Dendritic cell treated with granulocyte-macrophage colony-stimulating factor and Interleukin-4, amounts not matched to agents 40 ng/mL and 50 ng/mL, for 4 days (primary cell): ENCODE results near the gene SMARCC2.
"Not testable (repeated sequence)": the region's sequence is repeated elsewhere in the genome, so short reads cannot be mapped to it uniquely, and the experiment has no call there.

Experiments
- H3K27ac Mint-ChIP-seq: one replicate; pipeline ENCODE4 v1.8.0; 2022; ENCODE audit warnings: mild to moderate bottlenecking, mixed read lengths
- H3K27me3 Mint-ChIP-seq: one replicate; pipeline ENCODE4 v1.8.0; 2022; ENCODE audit warnings: mild to moderate bottlenecking, mixed read lengths
- H3K36me3 Mint-ChIP-seq: one replicate; pipeline ENCODE4 v1.8.0; 2022; ENCODE audit warnings: low read depth, mixed read lengths
- H3K4me1 Mint-ChIP-seq: one replicate; pipeline ENCODE4 v1.8.0; 2022; ENCODE audit warnings: low read depth, mixed read lengths
- H3K4me3 Mint-ChIP-seq: one replicate; pipeline ENCODE4 v1.8.0; 2022; ENCODE audit warnings: mild to moderate bottlenecking, moderate library complexity, mixed read lengths
- H3K9me3 Mint-ChIP-seq: one replicate; pipeline ENCODE4 v1.8.0; 2022; ENCODE audit warnings: mixed read lengths
- intact Hi-C: fragments of 100-400 bp; cut with micrococcal nuclease; formaldehyde crosslinking; loops from one replicate; pipeline ENCODE4 v1.15.0; 2022

The SMARCC2 gene

GRCh38 chr12:56198836-56199235 lies 9.6 kb upstream of the SMARCC2 start:
- Mint-ChIP-seq H3K9me3 (no peaks in the 10 kb centered on the region), H3K4me1 (no peaks in the 10 kb centered on the region), H3K4me3 (no peak overlapping the region), H3K36me3 (no peaks in the 10 kb centered on the region), H3K27me3 (no peaks in the 10 kb centered on the region), H3K27ac (no peak overlapping the region)
- intact Hi-C loops = no loop called here

- Mint-ChIP-seq H3K4me1 (peaks cover 6% of the 10 kb centered on the region), H3K9me3 (no peaks in the 10 kb centered on the region), H3K36me3 (no peaks in the 10 kb centered on the region), H3K27ac (no peak overlapping the region), H3K4me3 (no peak overlapping the region), H3K27me3 (no peaks in the 10 kb centered on the region)
- intact Hi-C loops = no loop called here
These were observed 8.8 kb upstream of the SMARCC2 start for GRCh38 chr12:56197921-56198635.

- H3K4me3 Mint-ChIP-seq, H3K36me3 Mint-ChIP-seq, H3K27ac Mint-ChIP-seq, H3K9me3 Mint-ChIP-seq, H3K4me1 Mint-ChIP-seq, intact Hi-C loops, H3K27me3 Mint-ChIP-seq: not testable (repeated sequence)
These were observed 7.7 kb upstream of the SMARCC2 start for GRCh38 chr12:56196818-56197550.

GRCh38 chr12:56193025-56193578 lies 3.8 kb upstream of the SMARCC2 start:
- H3K9me3 Mint-ChIP-seq = no peaks in the 10 kb centered on the region
- peaks cover 28% of the 10 kb centered on the region for H3K4me1 Mint-ChIP-seq
- intact Hi-C loops = loop anchor here (1.0 to 5.0 kb wide), 4 partner anchors 27 to 274 kb away; partner anchors contain the start of genes ANKRD52, NABP2 and SPRYD4
- no peaks in the 10 kb centered on the region for H3K27me3 Mint-ChIP-seq
- peaks cover 8% of the 10 kb centered on the region for H3K36me3 Mint-ChIP-seq
- H3K4me3 Mint-ChIP-seq = no peak overlapping the region
- peak overlapping the region; percentile 50 for H3K27ac Mint-ChIP-seq

- no peaks in the 10 kb centered on the region for H3K9me3 Mint-ChIP-seq
- intact Hi-C loops = loop anchor here (2.0 to 5.0 kb wide), 2 partner anchors 66 to 275 kb away; partner anchors contain the start of genes ANKRD52 and SPRYD4
- H3K27ac Mint-ChIP-seq = peak overlapping the region; percentile 50
- H3K4me1 Mint-ChIP-seq = peaks cover 33% of the 10 kb centered on the region
- no peak overlapping the region for H3K4me3 Mint-ChIP-seq
- no peaks in the 10 kb centered on the region for H3K27me3 Mint-ChIP-seq
- H3K36me3 Mint-ChIP-seq = peaks cover 8% of the 10 kb centered on the region
These were observed 3.3 kb upstream of the SMARCC2 start for GRCh38 chr12:56192582-56192981.

- H3K4me1 Mint-ChIP-seq = peaks cover 43% of the 10 kb centered on the region
- H3K36me3 Mint-ChIP-seq = peaks cover 24% of the 10 kb centered on the region
- H3K27ac Mint-ChIP-seq = peak overlapping the region; percentile 97
- peak overlapping the region; percentile 95 for H3K4me3 Mint-ChIP-seq
- H3K9me3 Mint-ChIP-seq = no peaks in the 10 kb centered on the region
- H3K27me3 Mint-ChIP-seq = no peaks in the 10 kb centered on the region
- intact Hi-C loops = loop anchor here (1.0 to 5.0 kb wide), 2 partner anchors 71 to 277 kb away; partner anchors contain the start of gene SPRYD4
These were observed 1.4 kb upstream of the SMARCC2 start for GRCh38 chr12:56190695-56191155.

- H3K9me3 Mint-ChIP-seq = no peaks in the 10 kb centered on the region
- H3K36me3 Mint-ChIP-seq = peaks cover 30% of the 10 kb centered on the region
- H3K4me1 Mint-ChIP-seq = peaks cover 43% of the 10 kb centered on the region
- peak overlapping the region; percentile 95 for H3K4me3 Mint-ChIP-seq
- no peaks in the 10 kb centered on the region for H3K27me3 Mint-ChIP-seq
- intact Hi-C loops = loop anchor here (1.0 to 5.0 kb wide), 4 partner anchors 31 to 277 kb away; partner anchors contain the start of genes MYL6 and SPRYD4
- H3K27ac Mint-ChIP-seq = peak overlapping the region; percentile 97
These were observed 823 bp upstream of the SMARCC2 start for GRCh38 chr12:56189918-56190694.

GRCh38 chr12:56188778-56189098 lies 545 bp downstream of the SMARCC2 start:
- H3K36me3 Mint-ChIP-seq = peaks cover 44% of the 10 kb centered on the region
- H3K9me3 Mint-ChIP-seq = no peaks in the 10 kb centered on the region
- peak overlapping the region; percentile 95 for H3K4me3 Mint-ChIP-seq
- peaks cover 43% of the 10 kb centered on the region for H3K4me1 Mint-ChIP-seq
- no peaks in the 10 kb centered on the region for H3K27me3 Mint-ChIP-seq
- intact Hi-C loops = loop anchor here (2.0 kb wide), 2 partner anchors 30 to 62 kb away; partner anchors contain the start of gene MYL6
- H3K27ac Mint-ChIP-seq = peak overlapping the region; percentile 97

- H3K27ac Mint-ChIP-seq = peak overlapping the region; percentile 97
- intact Hi-C loops = loop anchor here (2.0 kb wide), 2 partner anchors 29 to 61 kb away; partner anchors contain the start of gene MYL6
- no peaks in the 10 kb centered on the region for H3K9me3 Mint-ChIP-seq
- H3K4me3 Mint-ChIP-seq = peak overlapping the region; percentile 95
- H3K36me3 Mint-ChIP-seq = peaks cover 46% of the 10 kb centered on the region
- no peaks in the 10 kb centered on the region for H3K27me3 Mint-ChIP-seq
- peaks cover 39% of the 10 kb centered on the region for H3K4me1 Mint-ChIP-seq
These were observed 1.0 kb downstream of the SMARCC2 start for GRCh38 chr12:56188131-56188777.

GRCh38 chr12:56186957-56187356 lies 2.3 kb downstream of the SMARCC2 start:
- intact Hi-C loops = no loop called here
- H3K27ac Mint-ChIP-seq = no peak overlapping the region
- H3K9me3 Mint-ChIP-seq = no peaks in the 10 kb centered on the region
- peaks cover 58% of the 10 kb centered on the region for H3K36me3 Mint-ChIP-seq
- peaks cover 44% of the 10 kb centered on the region for H3K4me1 Mint-ChIP-seq
- no peak overlapping the region for H3K4me3 Mint-ChIP-seq
- no peaks in the 10 kb centered on the region for H3K27me3 Mint-ChIP-seq

- Mint-ChIP-seq H3K4me3 (no peak overlapping the region), H3K27me3 (no peaks in the 10 kb centered on the region), H3K36me3 (peaks cover 98% of the 10 kb centered on the region), H3K27ac (peak overlapping the region; percentile 1), H3K9me3 (no peaks in the 10 kb centered on the region), H3K4me1 (peaks cover 23% of the 10 kb centered on the region)
- intact Hi-C loops = no loop called here
These were observed 10.9 kb downstream of the SMARCC2 start for GRCh38 chr12:56178347-56178746.

GRCh38 chr12:56172839-56173238 lies 16.4 kb downstream of the SMARCC2 start:
- intact Hi-C loops = no loop called here
- Mint-ChIP-seq H3K27ac (no peak overlapping the region), H3K36me3 (peaks cover 100% of the 10 kb centered on the region), H3K27me3 (no peaks in the 10 kb centered on the region), H3K4me1 (no peaks in the 10 kb centered on the region), H3K4me3 (no peak overlapping the region), H3K9me3 (no peaks in the 10 kb centered on the region)

- no peaks in the 10 kb centered on the region for H3K27me3 Mint-ChIP-seq
- H3K4me3 Mint-ChIP-seq = no peak overlapping the region
- no peaks in the 10 kb centered on the region for H3K4me1 Mint-ChIP-seq
- intact Hi-C loops = no loop called here
- no peak overlapping the region for H3K27ac Mint-ChIP-seq
- peaks cover 100% of the 10 kb centered on the region for H3K36me3 Mint-ChIP-seq
- H3K9me3 Mint-ChIP-seq = no peaks in the 10 kb centered on the region
These were observed 20.0 kb downstream of the SMARCC2 start for GRCh38 chr12:56169229-56169759.
